SU-DHL-6 (cell line): ENCODE results near the gene OPTN.

Source experiments
- EZH2phosphoT487 ChIP-seq: fragments of 200-600 bp; sonication (generic), shearing (Covaris generic); conservative IDR thresholded peaks from 2 replicates; pipeline ENCODE4 v1.6.1; 2018; ENCODE audit warnings: mild to moderate bottlenecking, antibody characterized with exemption, low read length, moderate library complexity, mixed read lengths
- TF ChIP-seq, protein P1 (sequence below): fragments of 200-600 bp; sonication (generic); IDR thresholded peaks from one replicate; pipeline ENCODE4 v1.5.1; 2017; ENCODE audit warnings: antibody characterized with exemption, mild to moderate bottlenecking, low read length, moderate library complexity; ENCODE audit not compliant: insufficient read depth, poor library complexity, severe bottlenecking

DNA sequence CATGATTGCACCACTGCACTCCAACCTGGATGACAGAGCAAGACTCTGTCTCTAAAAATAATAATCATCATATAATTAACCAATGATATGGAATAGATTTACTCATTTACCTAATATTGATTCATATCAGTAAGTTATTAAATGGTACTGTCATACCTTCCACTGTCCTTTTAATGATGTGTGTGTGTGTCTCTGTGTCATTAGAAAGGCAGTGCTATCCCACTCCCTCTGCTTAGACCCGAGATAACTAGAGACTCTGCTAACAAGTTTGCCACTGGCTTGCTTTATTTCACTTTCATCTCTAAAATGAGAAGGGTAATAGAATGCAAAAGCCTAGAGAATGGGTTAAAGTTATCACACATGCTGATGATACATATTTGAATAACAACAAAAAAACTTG is 82.5 kb downstream of the OPTN start:
- TF ChIP-seq, protein P1, sequence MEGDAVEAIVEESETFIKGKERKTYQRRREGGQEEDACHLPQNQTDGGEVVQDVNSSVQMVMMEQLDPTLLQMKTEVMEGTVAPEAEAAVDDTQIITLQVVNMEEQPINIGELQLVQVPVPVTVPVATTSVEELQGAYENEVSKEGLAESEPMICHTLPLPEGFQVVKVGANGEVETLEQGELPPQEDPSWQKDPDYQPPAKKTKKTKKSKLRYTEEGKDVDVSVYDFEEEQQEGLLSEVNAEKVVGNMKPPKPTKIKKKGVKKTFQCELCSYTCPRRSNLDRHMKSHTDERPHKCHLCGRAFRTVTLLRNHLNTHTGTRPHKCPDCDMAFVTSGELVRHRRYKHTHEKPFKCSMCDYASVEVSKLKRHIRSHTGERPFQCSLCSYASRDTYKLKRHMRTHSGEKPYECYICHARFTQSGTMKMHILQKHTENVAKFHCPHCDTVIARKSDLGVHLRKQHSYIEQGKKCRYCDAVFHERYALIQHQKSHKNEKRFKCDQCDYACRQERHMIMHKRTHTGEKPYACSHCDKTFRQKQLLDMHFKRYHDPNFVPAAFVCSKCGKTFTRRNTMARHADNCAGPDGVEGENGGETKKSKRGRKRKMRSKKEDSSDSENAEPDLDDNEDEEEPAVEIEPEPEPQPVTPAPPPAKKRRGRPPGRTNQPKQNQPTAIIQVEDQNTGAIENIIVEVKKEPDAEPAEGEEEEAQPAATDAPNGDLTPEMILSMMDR = no peak
- TF ChIP-seq EZH2phosphoT487 = no peak
